Measurements from ENCODE around the gene HLA-DRB1.
"Not testable (repeated sequence)": the region's sequence is repeated elsewhere in the genome, so short reads cannot be mapped to it uniquely, and the experiment has no call there.

The HLA-DRB1 gene

DNA sequence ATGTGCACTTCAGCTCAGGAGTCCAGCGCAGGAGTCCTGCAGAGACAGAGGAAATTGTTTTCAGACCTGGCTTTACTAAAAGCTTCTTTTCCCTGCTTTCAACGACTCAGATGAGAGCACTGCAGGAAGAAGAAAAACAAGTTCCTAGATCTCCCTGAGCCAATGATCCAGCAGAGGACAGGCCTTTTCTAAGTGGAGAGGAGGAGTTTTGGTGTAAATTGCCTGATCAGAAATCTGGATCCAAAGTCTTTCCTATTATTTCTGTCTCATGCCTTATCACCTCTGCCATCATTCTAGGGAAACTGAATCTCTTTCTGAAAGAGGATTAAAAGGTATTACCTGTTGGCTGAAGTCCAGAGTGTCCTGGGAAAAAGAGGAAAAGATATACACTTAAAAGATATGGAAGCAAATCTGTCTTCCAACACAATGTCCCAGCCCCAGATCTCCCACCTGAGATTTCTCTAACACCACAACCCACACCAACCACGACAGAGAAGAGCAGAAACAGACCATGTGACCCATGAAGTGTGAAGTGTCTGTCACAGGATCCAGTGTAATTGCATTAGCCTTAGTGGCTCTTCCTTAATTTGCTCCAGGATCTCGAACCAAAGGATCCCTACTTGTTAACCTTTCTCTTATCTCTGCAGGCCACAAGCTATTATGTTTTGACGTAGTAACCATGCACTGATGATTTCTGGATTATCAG, 36.5 kb downstream of the HLA-DRB1 start:
- no peak for DNase-seq (ENCODE audit: low spot score)
- TF ChIP-seq, protein P1, sequence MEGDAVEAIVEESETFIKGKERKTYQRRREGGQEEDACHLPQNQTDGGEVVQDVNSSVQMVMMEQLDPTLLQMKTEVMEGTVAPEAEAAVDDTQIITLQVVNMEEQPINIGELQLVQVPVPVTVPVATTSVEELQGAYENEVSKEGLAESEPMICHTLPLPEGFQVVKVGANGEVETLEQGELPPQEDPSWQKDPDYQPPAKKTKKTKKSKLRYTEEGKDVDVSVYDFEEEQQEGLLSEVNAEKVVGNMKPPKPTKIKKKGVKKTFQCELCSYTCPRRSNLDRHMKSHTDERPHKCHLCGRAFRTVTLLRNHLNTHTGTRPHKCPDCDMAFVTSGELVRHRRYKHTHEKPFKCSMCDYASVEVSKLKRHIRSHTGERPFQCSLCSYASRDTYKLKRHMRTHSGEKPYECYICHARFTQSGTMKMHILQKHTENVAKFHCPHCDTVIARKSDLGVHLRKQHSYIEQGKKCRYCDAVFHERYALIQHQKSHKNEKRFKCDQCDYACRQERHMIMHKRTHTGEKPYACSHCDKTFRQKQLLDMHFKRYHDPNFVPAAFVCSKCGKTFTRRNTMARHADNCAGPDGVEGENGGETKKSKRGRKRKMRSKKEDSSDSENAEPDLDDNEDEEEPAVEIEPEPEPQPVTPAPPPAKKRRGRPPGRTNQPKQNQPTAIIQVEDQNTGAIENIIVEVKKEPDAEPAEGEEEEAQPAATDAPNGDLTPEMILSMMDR (IDR thresholded peaks at IDR 0.05; ENCODE audit: extremely low read depth, insufficient read depth, missing control alignments), result no peak
- in situ Hi-C loops (cut with MboI; ENCODE audit: low pct_unique_long_range_greater_than_20kb, low sequenced_read_pairs, unreplicated experiment), result no loop called here

DNA sequence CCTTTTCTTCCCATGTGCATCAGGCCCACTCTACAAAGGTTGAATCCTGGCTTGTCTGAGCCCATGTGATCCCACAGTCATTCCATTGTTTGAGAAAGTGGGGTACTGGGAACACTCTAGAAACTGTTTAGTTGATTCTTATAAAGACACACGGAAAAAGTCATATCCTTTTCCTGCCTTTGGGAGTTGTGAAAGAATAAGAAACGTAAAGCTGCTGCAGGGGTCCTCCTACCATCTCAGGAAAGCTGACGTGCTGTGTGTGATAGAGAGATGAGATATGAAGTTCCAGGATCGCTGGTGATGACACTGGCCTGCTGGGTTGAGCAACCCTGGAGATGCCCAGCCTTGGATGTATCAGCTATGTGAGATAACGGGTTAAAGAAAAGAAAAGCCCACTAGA, 38.2 kb downstream of the HLA-DRB1 start:
- no peak for DNase-seq (ENCODE audit: low spot score)
- in situ Hi-C loops (cut with MboI; ENCODE audit: low pct_unique_long_range_greater_than_20kb, low sequenced_read_pairs, unreplicated experiment), result no loop called here
- TF ChIP-seq, protein P1 (IDR thresholded peaks at IDR 0.05; ENCODE audit: extremely low read depth, insufficient read depth, missing control alignments), result no peak

DNA sequence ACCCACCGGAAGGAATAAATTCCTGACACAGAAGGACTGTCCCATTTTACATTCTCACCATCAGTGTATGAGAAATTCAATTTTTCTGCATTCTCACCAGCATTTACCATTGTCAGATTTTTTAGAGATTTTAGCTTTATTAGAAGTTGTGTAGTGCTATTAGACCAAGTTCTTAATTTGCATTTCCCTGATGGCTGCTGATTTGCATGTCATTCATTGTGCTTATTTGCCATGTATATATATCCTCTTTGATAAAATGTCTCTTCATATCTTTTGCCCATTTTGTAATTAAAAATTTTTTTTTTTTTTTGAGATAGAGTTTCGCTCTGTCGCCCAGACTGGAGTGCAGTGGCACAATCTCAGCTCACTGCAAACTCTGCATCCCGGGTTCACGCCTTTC, 49.8 kb downstream of the HLA-DRB1 start:
- no peak for DNase-seq (ENCODE audit: low spot score)
- TF ChIP-seq, protein P1 (IDR thresholded peaks at IDR 0.05; ENCODE audit: extremely low read depth, insufficient read depth, missing control alignments), result no peak
- in situ Hi-C loops (cut with MboI; ENCODE audit: low pct_unique_long_range_greater_than_20kb, low sequenced_read_pairs, unreplicated experiment), result no loop called here

GRCh38 chr6:32530431-32530793, 59.2 kb downstream of the HLA-DRB1 start:
- DNase-seq (ENCODE audit: low spot score); in situ Hi-C loops (cut with MboI; ENCODE audit: low pct_unique_long_range_greater_than_20kb, low sequenced_read_pairs, unreplicated experiment): not testable (repeated sequence)

DNA sequence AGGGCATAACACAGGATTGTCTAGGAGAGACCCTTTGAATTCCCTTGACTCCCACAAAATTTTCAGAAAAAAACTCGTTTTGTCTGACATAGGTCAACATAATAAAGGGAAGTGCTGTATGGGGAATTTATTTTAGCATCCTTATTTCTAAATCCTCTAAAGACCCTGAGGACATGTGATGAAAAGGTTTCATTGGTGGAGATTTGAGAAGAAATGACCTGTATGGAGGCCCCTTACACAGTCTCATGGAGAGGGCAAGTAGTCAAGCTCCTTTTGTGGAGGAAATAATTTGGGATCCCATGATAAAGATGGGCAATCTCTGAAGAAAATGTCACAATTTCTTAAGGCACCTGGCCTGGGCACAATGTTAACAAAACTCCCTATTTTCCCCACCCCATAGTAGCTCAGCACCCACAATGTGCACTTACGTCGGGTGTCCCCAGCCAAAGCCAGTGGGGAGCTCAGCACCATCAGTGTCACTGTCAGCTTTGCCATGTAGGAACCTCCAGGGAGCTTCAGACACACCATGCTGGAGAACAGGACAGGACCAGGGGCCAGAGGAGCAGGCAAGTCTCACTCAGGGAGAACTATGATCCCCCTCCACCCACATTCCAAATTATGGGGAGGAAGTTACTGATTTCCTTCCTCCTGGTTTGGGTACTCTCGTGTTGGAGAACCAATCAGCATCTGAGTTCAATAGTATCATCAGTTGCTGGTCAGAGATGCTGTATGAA, 59.8 kb downstream of the HLA-DRB1 start, which contains the start of gene HLA-DRB5:
HLA-DRB5 (minus strand) TSS at position 591 of the 734 bp plus-strand sequence; CDS start at position 528, 63 bp downstream.
- DNase-seq (ENCODE audit: low spot score), result no peak
- TF ChIP-seq, protein P1 (IDR thresholded peaks at IDR 0.05; ENCODE audit: extremely low read depth, insufficient read depth, missing control alignments), result no peak
- in situ Hi-C loops (cut with MboI; ENCODE audit: low pct_unique_long_range_greater_than_20kb, low sequenced_read_pairs, unreplicated experiment), result loop anchor here (5.0 to 10.0 kb wide), 2 partner anchors 42 to 55 kb away; no protein-coding TSS in a partner anchor

Measured in GM13977 (cell line).